ENCODE results near the gene PLAAT2.

DNA sequence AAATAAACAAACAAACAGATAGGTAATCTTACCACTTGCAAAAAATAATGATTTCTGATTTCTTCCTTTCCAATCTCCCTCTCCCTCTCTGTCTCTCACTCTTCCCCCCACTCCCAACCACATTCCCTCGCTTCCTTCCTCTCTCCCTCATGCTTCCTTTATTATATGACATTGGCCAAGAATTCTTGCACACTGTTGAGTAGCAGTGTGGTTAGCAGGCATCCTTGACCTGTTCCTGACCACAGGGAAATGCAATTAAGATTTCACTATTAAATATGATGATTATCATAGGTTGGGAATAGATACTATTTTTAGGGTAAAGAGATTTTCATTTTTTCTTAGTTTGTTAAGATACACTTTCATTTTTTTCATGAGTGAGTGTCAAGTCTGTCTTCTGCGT is 41.3 kb downstream of the PLAAT2 start:
- TF ChIP-seq POLR2AphosphoS5 (IDR thresholded peaks at IDR 0.05) (no peak), POLR2A (IDR thresholded peaks at IDR 0.05) (no peak)
- TF ChIP-seq, protein P1, sequence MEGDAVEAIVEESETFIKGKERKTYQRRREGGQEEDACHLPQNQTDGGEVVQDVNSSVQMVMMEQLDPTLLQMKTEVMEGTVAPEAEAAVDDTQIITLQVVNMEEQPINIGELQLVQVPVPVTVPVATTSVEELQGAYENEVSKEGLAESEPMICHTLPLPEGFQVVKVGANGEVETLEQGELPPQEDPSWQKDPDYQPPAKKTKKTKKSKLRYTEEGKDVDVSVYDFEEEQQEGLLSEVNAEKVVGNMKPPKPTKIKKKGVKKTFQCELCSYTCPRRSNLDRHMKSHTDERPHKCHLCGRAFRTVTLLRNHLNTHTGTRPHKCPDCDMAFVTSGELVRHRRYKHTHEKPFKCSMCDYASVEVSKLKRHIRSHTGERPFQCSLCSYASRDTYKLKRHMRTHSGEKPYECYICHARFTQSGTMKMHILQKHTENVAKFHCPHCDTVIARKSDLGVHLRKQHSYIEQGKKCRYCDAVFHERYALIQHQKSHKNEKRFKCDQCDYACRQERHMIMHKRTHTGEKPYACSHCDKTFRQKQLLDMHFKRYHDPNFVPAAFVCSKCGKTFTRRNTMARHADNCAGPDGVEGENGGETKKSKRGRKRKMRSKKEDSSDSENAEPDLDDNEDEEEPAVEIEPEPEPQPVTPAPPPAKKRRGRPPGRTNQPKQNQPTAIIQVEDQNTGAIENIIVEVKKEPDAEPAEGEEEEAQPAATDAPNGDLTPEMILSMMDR (IDR thresholded peaks at IDR 0.05) = no peak

All from upper lobe of left lung (tissue), 4 donors.